ENCODE results near the gene KRTAP9-8. TPM values are rescaled to one million over a fixed set of nuclear protein-coding genes. Genes with fewer than 3 reads are reported as not detected.

KRTAP9-8 gene
- total and polyA plus RNA-seq, 2 of the 13 experiments (the other 11 are each of a cell fraction or from before 2014, with no cell fraction given) = not detected

- FAIRE-seq = no peak
- TF ChIP-seq, protein P1, sequence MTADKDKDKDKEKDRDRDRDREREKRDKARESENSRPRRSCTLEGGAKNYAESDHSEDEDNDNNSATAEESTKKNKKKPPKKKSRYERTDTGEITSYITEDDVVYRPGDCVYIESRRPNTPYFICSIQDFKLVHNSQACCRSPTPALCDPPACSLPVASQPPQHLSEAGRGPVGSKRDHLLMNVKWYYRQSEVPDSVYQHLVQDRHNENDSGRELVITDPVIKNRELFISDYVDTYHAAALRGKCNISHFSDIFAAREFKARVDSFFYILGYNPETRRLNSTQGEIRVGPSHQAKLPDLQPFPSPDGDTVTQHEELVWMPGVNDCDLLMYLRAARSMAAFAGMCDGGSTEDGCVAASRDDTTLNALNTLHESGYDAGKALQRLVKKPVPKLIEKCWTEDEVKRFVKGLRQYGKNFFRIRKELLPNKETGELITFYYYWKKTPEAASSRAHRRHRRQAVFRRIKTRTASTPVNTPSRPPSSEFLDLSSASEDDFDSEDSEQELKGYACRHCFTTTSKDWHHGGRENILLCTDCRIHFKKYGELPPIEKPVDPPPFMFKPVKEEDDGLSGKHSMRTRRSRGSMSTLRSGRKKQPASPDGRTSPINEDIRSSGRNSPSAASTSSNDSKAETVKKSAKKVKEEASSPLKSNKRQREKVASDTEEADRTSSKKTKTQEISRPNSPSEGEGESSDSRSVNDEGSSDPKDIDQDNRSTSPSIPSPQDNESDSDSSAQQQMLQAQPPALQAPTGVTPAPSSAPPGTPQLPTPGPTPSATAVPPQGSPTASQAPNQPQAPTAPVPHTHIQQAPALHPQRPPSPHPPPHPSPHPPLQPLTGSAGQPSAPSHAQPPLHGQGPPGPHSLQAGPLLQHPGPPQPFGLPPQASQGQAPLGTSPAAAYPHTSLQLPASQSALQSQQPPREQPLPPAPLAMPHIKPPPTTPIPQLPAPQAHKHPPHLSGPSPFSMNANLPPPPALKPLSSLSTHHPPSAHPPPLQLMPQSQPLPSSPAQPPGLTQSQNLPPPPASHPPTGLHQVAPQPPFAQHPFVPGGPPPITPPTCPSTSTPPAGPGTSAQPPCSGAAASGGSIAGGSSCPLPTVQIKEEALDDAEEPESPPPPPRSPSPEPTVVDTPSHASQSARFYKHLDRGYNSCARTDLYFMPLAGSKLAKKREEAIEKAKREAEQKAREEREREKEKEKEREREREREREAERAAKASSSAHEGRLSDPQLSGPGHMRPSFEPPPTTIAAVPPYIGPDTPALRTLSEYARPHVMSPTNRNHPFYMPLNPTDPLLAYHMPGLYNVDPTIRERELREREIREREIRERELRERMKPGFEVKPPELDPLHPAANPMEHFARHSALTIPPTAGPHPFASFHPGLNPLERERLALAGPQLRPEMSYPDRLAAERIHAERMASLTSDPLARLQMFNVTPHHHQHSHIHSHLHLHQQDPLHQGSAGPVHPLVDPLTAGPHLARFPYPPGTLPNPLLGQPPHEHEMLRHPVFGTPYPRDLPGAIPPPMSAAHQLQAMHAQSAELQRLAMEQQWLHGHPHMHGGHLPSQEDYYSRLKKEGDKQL (CRISPR knock-in tag; IDR thresholded peaks at IDR 0.05; ENCODE audit: low read depth) = no peak
- TF ChIP-seq NFRKB (IDR thresholded peaks at IDR 0.05) (no peak), PAWR (CRISPR knock-in tag; IDR thresholded peaks at IDR 0.05; ENCODE audit: borderline replicate concordance) (no peak), ZNF773 (CRISPR knock-in tag; IDR thresholded peaks at IDR 0.05; ENCODE audit: borderline replicate concordance) (no peak), FOXO4 (CRISPR knock-in tag; conservative IDR thresholded peaks at IDR 0.05) (no peak), ZNF691 (CRISPR knock-in tag; IDR thresholded peaks at IDR 0.05; ENCODE audit: borderline replicate concordance, low read depth) (no peak), ZNF460 (CRISPR knock-in tag; IDR thresholded peaks at IDR 0.05; ENCODE audit: borderline replicate concordance) (no peak), SP4 (CRISPR knock-in tag; IDR thresholded peaks at IDR 0.05) (no peak), ZNF746 (CRISPR knock-in tag; IDR thresholded peaks at IDR 0.05) (no peak), HNRNPLL (IDR thresholded peaks at IDR 0.05; ENCODE audit: low read depth, low read length, poor library complexity, severe bottlenecking) (no peak), ZBED4 (CRISPR knock-in tag; IDR thresholded peaks at IDR 0.05; ENCODE audit: borderline replicate concordance) (no peak)
- TF ChIP-seq, protein P2, sequence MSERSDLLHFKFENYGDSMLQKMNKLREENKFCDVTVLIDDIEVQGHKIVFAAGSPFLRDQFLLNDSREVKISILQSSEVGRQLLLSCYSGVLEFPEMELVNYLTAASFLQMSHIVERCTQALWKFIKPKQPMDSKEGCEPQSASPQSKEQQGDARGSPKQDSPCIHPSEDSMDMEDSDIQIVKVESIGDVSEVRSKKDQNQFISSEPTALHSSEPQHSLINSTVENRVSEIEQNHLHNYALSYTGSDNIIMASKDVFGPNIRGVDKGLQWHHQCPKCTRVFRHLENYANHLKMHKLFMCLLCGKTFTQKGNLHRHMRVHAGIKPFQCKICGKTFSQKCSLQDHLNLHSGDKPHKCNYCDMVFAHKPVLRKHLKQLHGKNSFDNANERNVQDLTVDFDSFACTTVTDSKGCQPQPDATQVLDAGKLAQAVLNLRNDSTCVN (CRISPR knock-in tag; IDR thresholded peaks at IDR 0.05; ENCODE audit: borderline replicate concordance) = no peak
- 0% methylated on average over 2 of the region's 2 CpGs for WGBS (ENCODE audit: low lambda C conversion rate)
Observed at GRCh38 chr17:41265078-41265477, 27.3 kb downstream of the KRTAP9-8 start, which contains the start of gene KRTAP9-6. TSS of gene KRTAP9-6 (plus strand) at chr17:41265378. CDS start at chr17:41265378, 0 bp downstream.

More at GRCh38 chr17:41265078-41265477, 27.3 kb downstream of the KRTAP9-8 start, which contains the start of gene KRTAP9-6:
- ChIA-PET POLR2A (no interaction called here), CTCF (ENCODE audit: low intra/inter-chr PET ratio, low total read pairs) (no interaction called here)
- in situ Hi-C loops (cut with HindIII; ENCODE audit: extremely low pct_ligation_motif_present, low pct_unique_long_range_greater_than_20kb) = no loop called here
- Histone ChIP-seq H3K4me1 (ENCODE audit: insufficient read depth, low read length) (no peaks in the 10 kb centered on the region), H3K9me3 (ENCODE audit: low read length) (no peaks in the 10 kb centered on the region), H3K79me2 (ENCODE audit: insufficient read depth, low read length) (no peaks in the 10 kb centered on the region), H3K27me3 (ENCODE audit: control insufficient read depth in 1 of 2, insufficient read depth in 2 of 2, low read length in 2 of 2) (no peaks in the 10 kb centered on the region; a peak in 1 of 5 replicates), H3K27ac (ENCODE audit: extremely low read length, insufficient read depth, low read length) (no peak within 1 kb of the TSS), H3K36me3 (replicated peaks in 1 of 2; ENCODE audit: control insufficient read depth in 1 of 2, insufficient read depth in 2 of 2, low read length in 2 of 2) (no peaks in the 10 kb centered on the region), H3K9ac (ENCODE audit: insufficient read depth, low read depth, low read length) (no peak within 1 kb of the TSS), H3K4me2 (ENCODE audit: low read depth, low read length) (no peak within 1 kb of the TSS), H4K20me1 (ENCODE audit: insufficient read depth, low read length) (no peaks in the 10 kb centered on the region), H3K4me3 (replicated peaks in 1 of 3; ENCODE audit: insufficient read depth in 1 of 3, low read depth in 2 of 3, low read length in 3 of 3) (no peak within 1 kb of the TSS), H2AFZ (ENCODE audit: low read length) (no peak within 1 kb of the TSS)
- no TSS peak for BruUV-seq (replicated peaks)
- DNase-seq (ENCODE audit: low spot score) (no peak), ATAC-seq (no peak)
- intact Hi-C loops (cut with micrococcal nuclease; ENCODE audit: unreplicated experiment) = no loop called here
